DMS114 treated with DMSO at 0.1 percent for 48 hours (cell line): Measurements from ENCODE around the gene LRRC27.
"Not testable (repeated sequence)": the region's sequence is repeated elsewhere in the genome, so short reads cannot be mapped to it uniquely, and the experiment has no call there.

Experiments used
- DNase-seq: peaks from one replicate; lab custom pipeline; 2025; ENCODE audit not compliant: unreplicated experiment; lab: John Stamatoyannopoulos, UW

The LRRC27 gene

GRCh38 chr10:132336064-132336746, 4.2 kb downstream of the LRRC27 start:
- DNase-seq = no peak

- no peak for DNase-seq
Measured at GRCh38 chr10:132336919-132337407, 5.0 kb downstream of the LRRC27 start.

- not testable (repeated sequence) for DNase-seq
Measured at GRCh38 chr10:132337854-132338253, 5.9 kb downstream of the LRRC27 start.

- no peak for DNase-seq
Measured at GRCh38 chr10:132338876-132339275, 6.9 kb downstream of the LRRC27 start.

DNA sequence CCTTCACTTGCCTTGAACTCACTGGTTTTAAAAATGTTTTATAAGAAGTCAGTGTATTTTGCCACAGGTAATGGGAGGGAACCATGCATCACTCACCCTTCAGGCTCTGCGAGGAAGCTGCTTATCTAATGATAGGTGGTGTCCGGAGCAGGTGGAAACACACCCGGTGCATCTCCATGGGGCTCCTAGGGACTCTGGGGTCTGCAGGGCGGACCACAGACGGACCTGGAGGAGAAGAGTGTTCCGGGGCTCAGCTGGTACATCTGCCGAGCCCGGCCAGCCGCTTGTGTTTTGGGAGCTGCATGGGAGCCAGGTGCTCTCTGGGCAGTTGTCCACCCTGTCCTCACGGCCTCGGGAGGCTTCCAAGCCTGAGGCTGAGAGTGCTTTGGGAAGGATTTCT, 7.3 kb downstream of the LRRC27 start:
- DNase-seq = no peak

DNA sequence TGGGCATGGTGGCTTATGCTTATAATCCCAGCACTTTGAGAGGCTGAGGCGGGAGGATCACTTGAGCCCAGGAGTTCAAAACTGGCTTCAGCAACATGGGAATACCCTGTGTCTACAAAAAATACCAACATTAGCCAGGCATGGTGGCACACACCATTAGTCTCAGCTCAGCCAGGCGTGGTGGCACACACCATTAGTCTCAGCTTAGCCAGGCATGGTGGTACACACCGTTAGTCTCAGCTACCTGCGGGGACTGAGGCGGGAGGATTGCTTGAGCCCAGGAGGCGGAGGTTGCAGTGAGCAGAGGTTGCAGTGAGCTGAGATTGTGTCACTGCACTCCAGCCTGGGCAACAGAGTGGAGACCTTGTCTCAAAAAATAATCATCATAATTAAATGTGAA, 9.0 kb downstream of the LRRC27 start:
- DNase-seq = no peak

DNA sequence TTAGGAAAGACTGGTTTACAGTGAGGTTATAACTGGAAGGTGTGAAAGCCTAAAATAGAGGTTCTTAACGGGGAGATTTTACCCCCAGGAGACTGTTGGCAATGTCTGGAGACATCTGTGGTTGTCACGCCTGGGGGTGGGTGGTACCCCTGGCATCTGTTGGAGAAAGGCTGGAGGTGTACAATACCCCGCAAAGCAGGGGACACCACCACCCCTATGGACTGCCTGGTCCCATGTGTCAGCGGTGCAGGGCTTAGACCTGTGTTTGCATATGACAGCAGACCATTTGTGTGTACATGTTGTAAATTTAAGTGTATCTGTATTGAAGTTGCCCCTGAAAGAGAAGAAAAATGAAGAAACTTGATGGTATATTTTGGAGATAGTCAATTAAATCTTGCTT, 9.8 kb downstream of the LRRC27 start:
- DNase-seq = no peak

GRCh38 chr10:132342553-132342952, 10.6 kb downstream of the LRRC27 start:
- no peak for DNase-seq

GRCh38 chr10:132344386-132344785, 12.4 kb downstream of the LRRC27 start:
- no peak for DNase-seq

- DNase-seq = no peak
Measured at GRCh38 chr10:132345345-132345744, 13.4 kb downstream of the LRRC27 start.

DNA sequence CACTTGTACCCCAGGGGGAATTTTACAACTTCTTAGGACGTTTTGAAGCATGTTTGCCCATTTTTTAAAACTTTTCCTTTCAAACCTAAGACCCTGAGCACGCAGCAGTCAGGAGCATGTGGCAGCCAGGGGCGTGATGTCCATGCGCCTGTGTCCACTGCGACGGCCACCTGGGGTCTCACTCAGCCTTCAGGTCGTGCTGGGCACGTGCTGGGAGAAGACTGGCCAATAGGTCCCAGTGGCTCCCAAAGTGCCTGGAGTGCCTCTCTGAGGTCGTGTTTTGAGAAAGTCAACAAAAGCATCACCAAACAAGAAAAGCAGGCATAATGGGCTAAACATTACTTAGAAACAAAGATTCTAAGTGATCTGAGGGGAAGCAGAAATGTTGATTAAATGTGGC, 14.8 kb downstream of the LRRC27 start:
- no peak for DNase-seq

DNA sequence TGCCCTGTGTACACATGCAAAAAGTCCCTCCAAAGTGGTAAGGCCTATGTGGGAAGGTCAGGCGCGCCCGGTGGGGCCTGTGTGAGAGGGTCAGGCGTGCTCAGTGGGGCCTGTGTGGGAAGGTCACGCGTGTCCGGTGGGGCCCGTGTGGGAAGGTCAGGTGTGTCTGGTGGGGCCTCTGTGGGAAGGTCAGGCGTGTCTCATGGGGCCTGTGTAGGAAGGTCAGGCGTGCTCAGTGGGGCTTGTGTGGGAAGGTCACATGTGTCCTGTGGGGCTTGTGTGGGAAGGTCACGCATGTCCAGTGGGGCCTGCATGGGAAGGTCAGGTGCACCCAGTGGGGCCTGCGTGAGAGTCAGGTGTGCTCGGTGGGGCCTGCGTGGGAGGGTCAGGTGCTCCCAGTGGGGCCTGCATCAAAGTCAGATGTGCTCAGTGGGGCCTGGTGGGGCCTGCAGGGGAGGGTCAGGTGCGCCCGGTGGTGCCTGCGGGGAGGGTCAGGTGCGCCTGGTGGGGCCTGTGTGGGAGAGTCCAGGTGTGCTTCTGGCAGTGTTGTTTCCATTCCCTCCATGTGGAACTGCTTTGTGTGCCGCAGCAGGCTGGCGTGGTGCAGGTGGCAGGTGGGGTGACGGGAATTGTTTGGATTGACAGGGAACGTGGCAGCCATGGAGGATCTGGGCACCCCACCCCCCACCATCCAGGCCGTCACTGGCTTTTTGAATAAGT, 15.4 kb downstream of the LRRC27 start:
- no peak for DNase-seq

DNA sequence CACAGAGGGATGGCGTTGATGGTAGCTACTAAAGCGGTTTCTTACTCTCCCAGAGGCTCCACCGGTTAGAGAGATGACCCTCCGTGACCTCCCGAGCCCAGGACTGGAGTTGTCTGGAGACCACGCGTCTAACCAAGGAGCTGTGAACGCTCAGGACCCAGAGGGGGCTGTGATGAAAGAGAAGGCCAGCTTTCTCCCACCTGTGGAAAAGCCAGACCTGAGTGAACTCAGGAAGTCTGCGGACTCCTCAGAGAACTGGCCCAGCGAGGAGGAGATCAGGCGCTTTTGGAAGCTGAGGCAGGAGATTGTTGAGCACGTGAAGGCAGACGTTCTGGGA, 15.9 kb downstream of the LRRC27 start:
- DNase-seq = no peak

DNA sequence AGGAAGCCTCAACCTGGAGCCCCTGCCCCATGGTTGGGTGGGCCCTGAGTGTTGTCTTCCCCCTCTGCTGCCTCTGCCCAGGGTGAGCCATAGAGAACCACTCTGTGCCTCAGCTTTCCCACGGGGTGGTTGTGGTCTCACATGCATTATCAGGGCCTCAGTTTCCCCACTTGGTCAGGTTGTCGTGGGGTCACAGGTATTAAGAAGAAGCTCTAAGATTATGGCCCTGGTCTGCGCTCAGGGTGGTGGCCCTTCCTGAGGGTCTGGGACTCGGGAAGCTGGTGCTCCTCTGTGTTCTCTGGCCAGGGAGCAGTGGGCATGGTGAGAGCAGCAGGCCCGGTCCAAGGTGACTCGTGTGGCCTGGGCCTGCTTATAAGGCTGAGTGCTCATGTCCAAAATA, 17.8 kb downstream of the LRRC27 start:
- no peak for DNase-seq

- DNase-seq = no peak
Measured at GRCh38 chr10:132350391-132350790, 18.4 kb downstream of the LRRC27 start.

GRCh38 chr10:132350946-132351345, 19.0 kb downstream of the LRRC27 start:
- DNase-seq = no peak

DNA sequence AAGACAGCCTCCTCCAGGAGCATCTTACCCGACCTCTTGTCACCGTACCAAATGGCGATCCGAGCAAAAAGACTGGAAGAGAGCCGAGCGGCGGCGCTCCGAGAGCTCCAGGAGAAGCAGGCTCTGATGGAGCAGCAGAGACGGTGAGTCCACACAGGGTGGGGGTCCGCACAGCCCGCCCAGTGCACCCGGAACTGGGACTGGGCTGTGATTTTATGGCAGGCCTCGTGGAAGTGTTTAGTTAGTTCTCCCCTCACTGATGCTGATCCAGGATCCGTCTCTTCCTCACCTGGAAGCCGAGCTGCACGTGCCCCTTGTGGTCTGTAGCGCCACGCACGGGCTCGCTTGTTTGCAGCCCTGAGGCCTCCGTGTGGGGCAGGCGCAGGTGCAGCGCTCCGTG, 19.6 kb downstream of the LRRC27 start:
- DNase-seq = no peak

DNA sequence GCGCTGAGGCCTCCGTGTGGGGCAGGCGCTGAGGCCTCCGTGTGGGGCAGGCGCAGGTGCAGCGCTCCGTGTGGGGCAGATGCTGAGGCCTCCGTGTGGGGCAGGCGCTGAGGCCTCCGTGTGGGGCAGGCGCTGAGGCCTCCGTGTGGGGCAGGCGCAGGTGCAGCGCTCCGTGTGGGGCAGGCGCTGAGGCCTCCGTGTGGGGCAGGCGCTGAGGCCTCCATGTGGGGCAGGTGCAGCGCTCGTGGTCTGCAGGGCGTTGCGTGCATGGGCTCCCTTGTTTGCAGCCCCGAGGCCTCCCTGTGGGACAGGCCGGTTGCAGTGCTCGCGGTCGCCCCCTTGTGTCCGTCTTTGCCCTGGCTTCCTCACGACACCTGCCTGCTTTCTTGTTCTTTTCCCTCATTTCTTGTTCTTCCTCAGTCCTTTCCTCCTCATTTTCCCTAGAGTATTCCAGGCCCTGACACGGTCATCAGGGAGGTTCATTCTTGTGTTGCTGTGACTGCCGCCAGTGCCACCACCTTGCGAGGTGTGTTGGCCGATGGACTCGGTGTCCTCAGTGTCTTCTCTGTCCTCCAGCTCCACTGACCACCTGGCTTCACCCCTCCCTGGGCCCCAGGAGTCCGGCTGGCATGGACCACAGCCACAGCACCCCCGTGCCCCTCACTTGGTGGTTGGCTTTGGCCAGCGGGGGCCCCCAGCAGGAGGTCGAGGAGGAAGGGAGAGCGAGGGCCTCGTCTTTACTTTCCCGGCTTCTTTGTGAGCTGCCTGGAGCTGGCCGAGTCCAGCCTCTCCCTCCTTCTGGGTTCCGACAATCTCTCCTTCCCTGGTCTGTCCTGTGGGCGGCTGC, 20.7 kb downstream of the LRRC27 start:
- DNase-seq = peak; percentile 18

DNA sequence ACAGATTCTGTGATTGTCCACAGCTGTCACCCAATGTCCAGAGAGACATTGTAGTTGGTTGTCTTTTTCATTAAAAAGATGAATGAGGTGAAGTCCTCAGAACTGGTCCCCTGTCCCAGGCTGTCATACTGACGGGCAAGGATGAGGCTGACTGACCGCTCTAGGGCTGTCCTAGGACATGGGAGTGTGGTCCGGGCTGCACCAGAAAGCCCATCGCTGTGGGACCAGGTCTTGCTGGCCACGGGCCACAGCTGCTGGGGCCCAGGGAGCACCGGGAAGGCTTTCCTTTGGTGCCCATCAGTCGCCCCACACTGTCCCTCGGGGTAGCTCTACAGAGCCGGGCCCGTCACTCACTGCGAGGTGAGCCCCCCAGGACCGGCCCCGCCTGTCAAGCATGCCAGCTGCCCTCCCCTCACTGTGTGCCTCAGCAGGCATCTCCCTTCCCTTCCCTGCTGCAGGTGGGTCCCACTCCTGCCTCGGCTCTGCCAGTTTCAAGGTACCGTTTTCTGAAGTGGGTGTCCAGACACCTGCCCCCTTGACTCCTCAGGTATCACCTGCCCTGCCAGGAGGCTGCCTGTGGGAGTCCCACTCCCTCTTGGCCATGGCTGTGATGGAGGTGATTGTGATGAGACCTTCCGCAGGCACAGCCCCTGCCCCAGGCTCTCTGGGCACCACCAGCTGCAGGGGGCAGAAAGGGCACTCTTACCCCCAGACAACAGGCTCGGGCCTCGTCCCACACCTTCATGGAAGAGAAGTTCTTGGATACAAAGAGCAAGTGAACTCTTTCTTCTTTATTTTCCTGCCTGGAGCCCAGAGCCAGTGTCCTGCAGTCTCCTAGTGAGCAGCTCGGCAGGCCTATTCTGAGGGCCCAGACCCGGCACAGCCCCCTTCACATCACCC, 21.7 kb downstream of the LRRC27 start:
- no peak for DNase-seq

DNA sequence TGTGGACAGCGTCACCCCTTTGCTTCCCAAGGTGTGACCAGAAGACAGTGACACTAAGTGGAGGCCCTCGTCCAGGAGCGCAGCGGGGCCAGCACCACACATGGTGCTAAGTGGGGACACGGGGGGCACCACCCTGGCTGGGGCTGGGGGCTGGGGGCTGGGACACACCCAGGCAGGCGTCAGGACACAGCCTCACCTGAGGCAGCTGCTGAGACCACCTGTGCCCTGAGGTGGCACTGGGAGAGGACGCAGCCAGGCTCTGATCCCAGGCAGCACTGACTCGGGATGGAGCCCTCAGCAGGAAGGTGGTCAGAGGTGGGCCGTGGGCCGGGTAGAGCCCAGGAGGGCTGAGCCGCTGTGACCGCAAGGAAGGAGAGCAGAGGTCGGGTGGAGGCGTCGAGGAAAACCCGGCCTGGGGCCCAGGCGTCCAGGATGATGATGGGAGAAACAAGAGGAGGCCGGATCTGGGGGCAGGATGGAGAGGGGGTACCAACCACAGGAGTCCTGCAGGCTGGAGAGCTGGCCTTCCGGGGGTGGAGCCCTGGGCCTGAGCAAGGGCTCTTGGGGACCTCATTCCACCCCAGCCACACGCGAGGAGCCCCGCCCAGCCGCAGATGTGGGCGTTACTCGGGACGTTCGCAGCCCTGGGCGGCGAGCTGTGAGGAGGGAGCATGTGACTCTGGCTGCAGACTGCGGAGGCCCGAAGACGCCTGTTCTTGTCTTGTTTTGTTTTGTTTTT, 22.5 kb downstream of the LRRC27 start:
- DNase-seq = no peak
